K562 (cell line): ENCODE measurements around the gene RPTOR. TPM values are rescaled to one million over a fixed set of nuclear protein-coding genes. Genes with fewer than 3 reads are reported as not detected.

Experiments used
- NKRF ChIP-seq: fragments of 450-650 bp; IDR thresholded peaks from 2 replicates; pipeline ENCODE4 v1.6.1; 2016; ENCODE audit warnings: borderline replicate concordance
- SRSF9 ChIP-seq: fragments of 200-400 bp; formaldehyde crosslinking; IDR thresholded peaks from 2 replicates; pipeline ENCODE4 v1.6.1; 2017; ENCODE audit warnings: low read depth, low read length, borderline replicate concordance
- ZBTB1 ChIP-seq: sonication (generic); formaldehyde crosslinking; IDR thresholded peaks from 2 replicates; pipeline ENCODE4 v1.8.1; 2023; ENCODE audit warnings: missing genetic modification reagents, low read depth, mild to moderate bottlenecking, borderline replicate concordance
- ZBTB5 ChIP-seq: fragments of 450-650 bp; IDR thresholded peaks from 2 replicates; pipeline ENCODE4 v1.6.1; 2017; ENCODE audit warnings: antibody characterized with exemption
- ZNF354B ChIP-seq: fragments of 250-450 bp; sonication (Bioruptor Pico); IDR thresholded peaks from 2 replicates; pipeline ENCODE4 v1.4.0; 2020
- polyA plus RNA-seq, 8 experiments: library from polyadenylated mRNA; depleted of rRNA in 4 of 8; stranded (reverse) in 5 of 8; unstranded in 3 of 8; fragments of >200 nt; fragmentation: Nextera tagmentation in 2 of 8; fragmentation: Illumina TruSeq in 1 of 8; extraction: Ambion mirVana in 2 of 8; extraction: Trizol in 1 of 8; gene quantifications; 2 replicates each; pipeline versions ENCODE4 v1.2.1 to v1.2.3, GENCODE V29; 2011 to 2014; ENCODE audit warnings: inconsistent platforms in 1 of 8, missing spikeins in 1 of 8
- total RNA-seq, 7 experiments: library from RNA; depleted of rRNA in 6 of 7; stranded (reverse); fragments of >200 nt in 6 of 7; fragmentation: Illumina TruSeq in 2 of 7; extraction: Trizol in 2 of 7; gene quantifications; 2 replicates each; pipeline versions ENCODE4 v1.2.1 to v1.2.3, GENCODE V29; 2011 to 2021; ENCODE audit warnings: low replicate concordance in 1 of 7
- TF ChIP-seq, protein P1 (sequence below): sonication (generic); formaldehyde crosslinking; IDR thresholded peaks from 2 replicates; pipeline ENCODE4 v1.8.1; 2023; ENCODE audit warnings: missing genetic modification reagents, mild to moderate bottlenecking, borderline replicate concordance

RPTOR gene
- total and polyA plus RNA-seq, 9 of the 15 experiments (the other 6 are each of a cell fraction or from before 2014, with no cell fraction given) = 0.24 to 54.1 (median 10.2) TPM

- TF ChIP-seq, protein P1, sequence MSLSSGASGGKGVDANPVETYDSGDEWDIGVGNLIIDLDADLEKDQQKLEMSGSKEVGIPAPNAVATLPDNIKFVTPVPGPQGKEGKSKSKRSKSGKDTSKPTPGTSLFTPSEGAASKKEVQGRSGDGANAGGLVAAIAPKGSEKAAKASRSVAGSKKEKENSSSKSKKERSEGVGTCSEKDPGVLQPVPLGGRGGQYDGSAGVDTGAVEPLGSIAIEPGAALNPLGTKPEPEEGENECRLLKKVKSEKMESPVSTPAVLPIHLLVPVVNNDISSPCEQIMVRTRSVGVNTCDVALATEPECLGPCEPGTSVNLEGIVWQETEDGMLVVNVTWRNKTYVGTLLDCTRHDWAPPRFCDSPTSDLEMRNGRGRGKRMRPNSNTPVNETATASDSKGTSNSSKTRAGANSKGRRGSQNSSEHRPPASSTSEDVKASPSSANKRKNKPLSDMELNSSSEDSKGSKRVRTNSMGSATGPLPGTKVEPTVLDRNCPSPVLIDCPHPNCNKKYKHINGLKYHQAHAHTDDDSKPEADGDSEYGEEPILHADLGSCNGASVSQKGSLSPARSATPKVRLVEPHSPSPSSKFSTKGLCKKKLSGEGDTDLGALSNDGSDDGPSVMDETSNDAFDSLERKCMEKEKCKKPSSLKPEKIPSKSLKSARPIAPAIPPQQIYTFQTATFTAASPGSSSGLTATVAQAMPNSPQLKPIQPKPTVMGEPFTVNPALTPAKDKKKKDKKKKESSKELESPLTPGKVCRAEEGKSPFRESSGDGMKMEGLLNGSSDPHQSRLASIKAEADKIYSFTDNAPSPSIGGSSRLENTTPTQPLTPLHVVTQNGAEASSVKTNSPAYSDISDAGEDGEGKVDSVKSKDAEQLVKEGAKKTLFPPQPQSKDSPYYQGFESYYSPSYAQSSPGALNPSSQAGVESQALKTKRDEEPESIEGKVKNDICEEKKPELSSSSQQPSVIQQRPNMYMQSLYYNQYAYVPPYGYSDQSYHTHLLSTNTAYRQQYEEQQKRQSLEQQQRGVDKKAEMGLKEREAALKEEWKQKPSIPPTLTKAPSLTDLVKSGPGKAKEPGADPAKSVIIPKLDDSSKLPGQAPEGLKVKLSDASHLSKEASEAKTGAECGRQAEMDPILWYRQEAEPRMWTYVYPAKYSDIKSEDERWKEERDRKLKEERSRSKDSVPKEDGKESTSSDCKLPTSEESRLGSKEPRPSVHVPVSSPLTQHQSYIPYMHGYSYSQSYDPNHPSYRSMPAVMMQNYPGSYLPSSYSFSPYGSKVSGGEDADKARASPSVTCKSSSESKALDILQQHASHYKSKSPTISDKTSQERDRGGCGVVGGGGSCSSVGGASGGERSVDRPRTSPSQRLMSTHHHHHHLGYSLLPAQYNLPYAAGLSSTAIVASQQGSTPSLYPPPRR (CRISPR knock-in tag) = no peak
- TF ChIP-seq NKRF = no peak
- TF ChIP-seq SRSF9 = no peak
- no peak for TF ChIP-seq ZNF354B
- TF ChIP-seq ZBTB5 = no peak
- TF ChIP-seq ZBTB1 = no peak
These were observed 193.6 kb downstream of the RPTOR start (continued) for GRCh38 chr17:80738020-80738808.
